ENCODE data around the gene ACCS. TPM values are rescaled to one million over a fixed set of nuclear protein-coding genes. Genes with fewer than 3 reads are reported as not detected.
A peak's percentile ranks its signal among the peaks of the same experiment; 100 is the strongest.

Gene ACCS
- total and polyA plus RNA-seq, 8 donors: 29.3 to 88.1 (median 52.1) TPM

DNA sequence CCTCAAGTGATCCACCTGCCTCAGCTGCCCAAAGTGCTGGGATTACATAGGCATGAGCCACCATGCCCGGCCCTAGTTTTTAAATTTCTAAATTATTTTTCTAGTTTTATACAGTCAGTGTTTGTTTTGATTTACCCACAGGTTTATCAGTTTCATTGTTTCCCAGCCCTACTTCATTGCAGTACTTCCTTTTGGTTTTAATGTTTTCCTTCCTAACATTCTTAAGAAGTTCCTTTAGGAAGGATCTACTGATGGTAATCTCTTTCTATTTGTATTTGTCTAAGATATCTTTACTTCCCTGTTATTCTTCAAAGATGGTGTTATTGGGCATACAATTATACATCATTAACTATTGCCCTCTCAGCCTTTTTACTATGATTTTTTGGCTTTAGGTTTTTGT lies 24.5 kb downstream of the ACCS start:
- intact Hi-C loops (cut with DNase I): no loop called here
- Histone ChIP-seq H3K4me3 (no peak overlapping the region), H3K4me1 (peaks cover 0 to 8% of the 10 kb centered on the region in 2 donors), H3K9me3 (no peaks in the 10 kb centered on the region), H3K36me3 (peaks cover 0 to 10% of the 10 kb centered on the region in 2 donors), H3K27me3 (no peaks in the 10 kb centered on the region), H3K27ac (no peak overlapping the region)
- no peak for DNase-seq
- TF ChIP-seq, protein P1, sequence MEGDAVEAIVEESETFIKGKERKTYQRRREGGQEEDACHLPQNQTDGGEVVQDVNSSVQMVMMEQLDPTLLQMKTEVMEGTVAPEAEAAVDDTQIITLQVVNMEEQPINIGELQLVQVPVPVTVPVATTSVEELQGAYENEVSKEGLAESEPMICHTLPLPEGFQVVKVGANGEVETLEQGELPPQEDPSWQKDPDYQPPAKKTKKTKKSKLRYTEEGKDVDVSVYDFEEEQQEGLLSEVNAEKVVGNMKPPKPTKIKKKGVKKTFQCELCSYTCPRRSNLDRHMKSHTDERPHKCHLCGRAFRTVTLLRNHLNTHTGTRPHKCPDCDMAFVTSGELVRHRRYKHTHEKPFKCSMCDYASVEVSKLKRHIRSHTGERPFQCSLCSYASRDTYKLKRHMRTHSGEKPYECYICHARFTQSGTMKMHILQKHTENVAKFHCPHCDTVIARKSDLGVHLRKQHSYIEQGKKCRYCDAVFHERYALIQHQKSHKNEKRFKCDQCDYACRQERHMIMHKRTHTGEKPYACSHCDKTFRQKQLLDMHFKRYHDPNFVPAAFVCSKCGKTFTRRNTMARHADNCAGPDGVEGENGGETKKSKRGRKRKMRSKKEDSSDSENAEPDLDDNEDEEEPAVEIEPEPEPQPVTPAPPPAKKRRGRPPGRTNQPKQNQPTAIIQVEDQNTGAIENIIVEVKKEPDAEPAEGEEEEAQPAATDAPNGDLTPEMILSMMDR (IDR thresholded peaks at IDR 0.05): no peak
- no peak for ATAC-seq

DNA sequence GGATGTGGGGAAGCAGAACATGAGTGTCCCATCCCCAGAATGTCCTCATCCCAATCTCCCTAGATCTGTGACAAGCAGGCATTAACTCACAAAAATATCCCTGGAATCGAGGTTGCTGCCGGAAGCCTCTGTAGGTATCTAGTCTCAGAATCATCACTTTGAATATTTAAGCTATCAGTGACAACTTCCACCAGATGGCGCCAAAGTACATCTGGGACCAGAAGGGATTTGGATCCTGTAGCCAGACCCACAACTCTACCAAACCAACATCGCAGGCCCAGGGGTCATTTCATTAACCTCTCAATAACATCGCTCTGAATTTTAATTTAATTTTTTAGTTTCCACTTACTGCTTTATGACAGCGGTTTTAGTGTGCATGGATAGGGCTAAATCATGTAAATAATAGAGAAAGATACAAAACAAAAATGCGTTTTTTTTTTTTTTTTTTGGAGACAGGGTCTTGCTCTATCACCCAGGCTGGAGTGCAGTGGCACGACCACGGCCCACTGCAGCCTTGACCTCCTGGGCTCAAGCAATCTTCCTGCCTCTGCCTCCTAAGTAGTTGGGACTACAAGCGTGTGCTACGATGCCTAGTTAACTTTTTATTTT lies 28.3 kb downstream of the ACCS start:
- ATAC-seq (peak; percentile 62), DNase-seq (peak in 3 of 4 donors; percentile 68 to 87 (median 75))
- Histone ChIP-seq H3K27ac (no peak overlapping the region), H3K36me3 (no peaks in the 10 kb centered on the region), H3K9me3 (no peaks in the 10 kb centered on the region), H3K27me3 (no peaks in the 10 kb centered on the region), H3K4me1 (peaks cover 6 to 22% of the 10 kb centered on the region in 2 donors), H3K4me3 (no peak overlapping the region)
- TF ChIP-seq, protein P1 (IDR thresholded peaks at IDR 0.05): peak; percentile 57 to 69
- intact Hi-C loops (cut with DNase I): no loop called here

DNA sequence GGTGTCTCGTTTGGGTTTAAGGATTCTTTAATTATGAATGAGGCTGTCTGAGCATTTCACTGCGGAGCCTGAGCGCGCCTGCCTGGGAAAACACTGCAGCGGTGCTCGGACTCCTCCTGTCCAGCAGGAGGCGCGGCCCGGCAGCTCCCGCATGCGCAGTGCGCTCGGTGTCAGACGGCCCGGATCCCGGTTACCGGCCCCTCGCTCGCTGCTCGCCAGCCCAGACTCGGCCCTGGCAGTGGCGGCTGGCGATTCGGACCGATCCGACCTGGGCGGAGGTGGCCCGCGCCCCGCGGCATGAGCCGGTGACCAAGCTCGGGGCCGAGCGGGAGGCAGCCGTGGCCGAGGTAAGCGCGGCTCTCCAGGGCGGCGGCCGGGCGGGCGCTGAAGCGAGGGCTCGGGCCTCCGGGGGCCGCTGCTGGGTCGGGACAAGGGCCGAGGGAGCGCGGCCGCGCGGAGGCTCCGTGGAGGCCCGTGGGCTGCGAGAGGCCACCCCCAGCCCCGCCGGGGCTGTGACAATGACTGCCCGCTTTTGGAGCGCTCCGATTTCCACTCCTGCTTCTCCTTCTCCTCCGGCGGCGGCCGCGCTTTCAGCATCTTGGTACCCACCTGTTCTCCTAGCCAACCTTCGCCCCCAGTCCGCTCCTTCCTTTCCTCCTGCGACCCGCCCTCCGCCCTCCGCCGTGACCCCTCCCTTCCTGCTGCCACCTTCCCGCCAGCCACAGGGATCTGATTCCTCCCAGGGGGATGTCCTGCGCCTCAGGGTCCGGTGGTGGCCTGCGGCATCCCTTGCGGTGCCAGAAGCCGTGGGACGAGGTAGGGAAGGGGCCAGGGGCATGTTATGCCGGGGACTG lies 29.7 kb downstream of the ACCS start, which contains the start of gene EXT2:
Gene EXT2 (plus strand): TSS at position 173 of the 854 bp plus-strand sequence. CDS start 12,035 bp downstream, outside the sequence.
- peaks cover 6 to 22% of the 10 kb centered on the region in 2 donors for H3K4me1 ChIP-seq
- intact Hi-C loops (cut with DNase I): no loop called here
- peak; percentile 98 for ATAC-seq
- no peaks in the 10 kb centered on the region for H3K27me3 ChIP-seq
- no peaks in the 10 kb centered on the region for H3K9me3 ChIP-seq
- H3K27ac ChIP-seq: peak within 1 kb of the TSS; percentile 45 to 79
- DNase-seq: peak; percentile 83 to 99 (median 92)
- H3K4me3 ChIP-seq: peak within 1 kb of the TSS; percentile 64 to 80
- TF ChIP-seq, protein P1 (IDR thresholded peaks at IDR 0.05): peak; percentile 90 to 91
- H3K36me3 ChIP-seq: no peaks in the 10 kb centered on the region

DNA sequence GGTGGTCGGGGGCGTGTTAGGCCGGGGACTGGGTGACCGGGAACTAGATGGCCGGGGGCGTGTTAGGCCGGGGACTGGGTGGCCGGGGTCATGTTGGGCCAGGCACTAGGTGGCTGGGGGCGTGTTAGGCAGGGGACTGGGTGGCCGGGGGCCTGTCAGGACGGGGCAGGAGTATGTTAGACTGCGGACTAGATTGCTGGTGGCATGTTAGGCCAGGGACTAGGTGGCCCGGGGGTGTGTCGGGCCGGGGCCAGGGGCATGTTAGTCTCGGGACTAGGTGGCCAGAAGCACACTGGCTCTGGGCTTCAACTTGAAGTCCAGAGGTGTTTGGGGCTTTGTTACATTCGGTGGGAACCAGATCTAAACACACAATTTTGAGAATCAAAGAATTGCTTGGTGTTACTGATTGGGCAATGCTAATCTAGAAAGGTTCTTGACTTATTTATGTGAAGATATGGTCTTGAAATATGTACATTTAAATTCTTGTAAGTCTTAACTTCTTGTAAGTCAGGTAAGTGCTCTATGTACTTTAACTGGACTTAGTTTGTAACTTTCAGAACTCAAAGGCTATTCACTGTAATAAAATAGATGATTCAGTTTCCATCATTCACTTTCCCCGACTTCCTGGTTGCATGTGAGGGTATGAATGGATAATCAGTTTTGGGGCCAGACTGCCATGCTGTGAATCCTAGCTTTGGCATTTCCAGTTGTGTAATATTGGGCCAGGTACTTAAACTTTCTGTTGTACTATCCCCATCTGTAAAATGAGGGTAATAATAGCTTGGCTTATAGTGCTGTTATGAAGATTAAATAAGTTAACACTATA lies 30.5 kb downstream of the ACCS start:
- H3K27ac ChIP-seq: no peak overlapping the region
- H3K9me3 ChIP-seq: no peaks in the 10 kb centered on the region
- no peaks in the 10 kb centered on the region for H3K36me3 ChIP-seq
- H3K27me3 ChIP-seq: no peaks in the 10 kb centered on the region
- DNase-seq: peak in 1 of 4 donors; percentile 74
- peaks cover 6 to 22% of the 10 kb centered on the region in 2 donors for H3K4me1 ChIP-seq
- TF ChIP-seq, protein P1 (IDR thresholded peaks at IDR 0.05): no peak
- peak; percentile 22 for ATAC-seq
- intact Hi-C loops (cut with DNase I): no loop called here
- H3K4me3 ChIP-seq: peak overlapping the region; percentile 64 to 80

Measured in left lung (tissue), 10 donors.